Liver (tissue), 9 donors: ENCODE measurements around the gene PARK7. TPM values are rescaled to one million over a fixed set of nuclear protein-coding genes. Genes with fewer than 3 reads are reported as not detected.
A peak's percentile ranks its signal among the peaks of the same experiment; 100 is the strongest.

Experiments used
- DNase-seq: peaks from one replicate; pipeline ENCODE4 v3.0.0-alpha.2; 2017; ENCODE audit warnings: low spot score
- H3K27ac ChIP-seq, 2 donors: one replicate each; pipeline ENCODE4 v1.7.0; 2013; ENCODE audit warnings: inconsistent platforms in 2 of 2, low read length in 2 of 2, control low read depth in 1 of 2, low read depth in 1 of 2, mild to moderate bottlenecking in 1 of 2
- H3K27me3 ChIP-seq, 4 donors: one replicate each; pipeline versions ENCODE4 v1.6.1 to v1.7.0; 2013; ENCODE audit warnings: low read length in 3 of 4, inconsistent platforms in 1 of 4, mild to moderate bottlenecking in 1 of 4, moderate library complexity in 1 of 4; ENCODE audit not compliant: control insufficient read depth in 4 of 4, insufficient read depth in 4 of 4
- H3K36me3 ChIP-seq, 4 donors: one replicate each; pipeline versions ENCODE4 v1.6.1 to v1.7.0; 2013; ENCODE audit warnings: low read length in 3 of 4, mild to moderate bottlenecking in 3 of 4, low read depth in 1 of 4, moderate library complexity in 1 of 4; ENCODE audit not compliant: control insufficient read depth in 4 of 4, insufficient read depth in 3 of 4
- H3K4me1 ChIP-seq, 4 donors: one replicate each; pipeline versions ENCODE4 v1.6.1 to v1.7.0; 2013; ENCODE audit warnings: low read length in 3 of 4, mild to moderate bottlenecking in 3 of 4, moderate library complexity in 1 of 4; ENCODE audit not compliant: control insufficient read depth in 4 of 4, insufficient read depth in 4 of 4
- H3K4me3 ChIP-seq, 3 donors: one replicate each; pipeline versions ENCODE4 v1.6.1 to v1.7.0; 2013; ENCODE audit warnings: low read length in 3 of 3, control low read depth in 1 of 3, low read depth in 1 of 3, mild to moderate bottlenecking in 1 of 3
- H3K9ac ChIP-seq, 2 donors: one replicate each; pipeline ENCODE4 v1.7.0; 2013; ENCODE audit warnings: low read length in 2 of 2, mild to moderate bottlenecking in 2 of 2, moderate library complexity in 2 of 2, control low read depth in 1 of 2, low read depth in 1 of 2
- H3K9me3 ChIP-seq, 4 donors: one replicate each; pipeline versions ENCODE4 v1.6.1 to v1.7.0; 2013; ENCODE audit warnings: low read length in 3 of 4; ENCODE audit not compliant: control insufficient read depth in 4 of 4
- EGR1 ChIP-seq, 2 donors: IDR thresholded peaks; 2 replicates each; pipeline ENCODE4 v1.6.1; 2016 to 2018; ENCODE audit warnings: antibody characterized with exemption in 2 of 2, low read depth in 2 of 2
- FOXA1 ChIP-seq: IDR thresholded peaks from 2 replicates; pipeline ENCODE4 v1.6.1; 2016; ENCODE audit warnings: antibody characterized with exemption
- FOXA2 ChIP-seq: IDR thresholded peaks from 2 replicates; pipeline ENCODE4 v1.6.1; 2016; ENCODE audit warnings: antibody characterized with exemption
- GABPA ChIP-seq, 2 donors: IDR thresholded peaks in 1 of 2; conservative IDR thresholded peaks in 1 of 2; 2 replicates each; pipeline ENCODE4 v1.6.1; 2016; ENCODE audit warnings: antibody characterized with exemption in 2 of 2, mild to moderate bottlenecking in 1 of 2, moderate library complexity in 1 of 2
- HNF4A ChIP-seq, 2 donors: conservative IDR thresholded peaks; 2 replicates each; pipeline ENCODE4 v1.6.1; 2016; ENCODE audit warnings: antibody characterized with exemption in 2 of 2, mild to moderate bottlenecking in 2 of 2
- HNF4G ChIP-seq: IDR thresholded peaks from 2 replicates; pipeline ENCODE4 v1.6.1; 2016; ENCODE audit warnings: antibody characterized with exemption
- JUND ChIP-seq, 2 donors: IDR thresholded peaks; 2 replicates each; pipeline ENCODE4 v1.6.1; 2016; ENCODE audit warnings: antibody characterized with exemption in 2 of 2
- NR2F2 ChIP-seq: IDR thresholded peaks from 2 replicates; pipeline ENCODE4 v1.6.1; 2016; ENCODE audit warnings: antibody characterized with exemption
- RAD21 ChIP-seq, 2 donors: IDR thresholded peaks; 2 replicates each; pipeline ENCODE4 v1.6.1; 2016; ENCODE audit warnings: antibody characterized with exemption in 2 of 2, mild to moderate bottlenecking in 2 of 2
- RXRA ChIP-seq, 2 donors: IDR thresholded peaks; 2 replicates each; pipeline ENCODE4 v1.6.1; 2017 to 2018; ENCODE audit warnings: antibody characterized with exemption in 2 of 2, mild to moderate bottlenecking in 1 of 2
- SP1 ChIP-seq: IDR thresholded peaks from 2 replicates; pipeline ENCODE4 v1.6.1; 2018; ENCODE audit warnings: antibody characterized with exemption, mild to moderate bottlenecking
- TAF1 ChIP-seq: conservative IDR thresholded peaks from 2 replicates; pipeline ENCODE4 v1.6.1; 2016; ENCODE audit warnings: antibody characterized with exemption, mild to moderate bottlenecking
- YY1 ChIP-seq: IDR thresholded peaks from 2 replicates; pipeline ENCODE4 v1.6.1; 2016; ENCODE audit warnings: antibody characterized with exemption, mild to moderate bottlenecking
- WGBS: extraction: QIAGEN DNeasy Blood & Tissue Kit; methylation state at CpG from one replicate; pipeline ENCODE4 v1.1.7; 2013; 5-methylcytosine and 5-hydroxymethylcytosine counted together
- polyA plus RNA-seq, 2 donors: library from polyadenylated mRNA; stranded (reverse) in 1 of 2; unstranded in 1 of 2; fragments of 200-250 nt in 1 of 2; fragments of >200 nt in 1 of 2; fragmentation: Nextera tagmentation in 1 of 2; extraction: Ambion mirVana in 1 of 2; gene quantifications; one replicate each; pipeline versions ENCODE4 v1.2.1 to v1.2.3, GENCODE V29; 2013 to 2015
- total RNA-seq, 2 donors: library from RNA; depleted of rRNA; stranded (reverse); fragments of >200 nt; gene quantifications; one replicate each; pipeline ENCODE4 v1.2.3, GENCODE V29; 2014
- TF ChIP-seq, protein P1 (sequence below): IDR thresholded peaks from 2 replicates; pipeline ENCODE4 v1.6.1; 2016; ENCODE audit warnings: antibody characterized with exemption
- TF ChIP-seq, protein P2 (sequence below): IDR thresholded peaks from 2 replicates; pipeline ENCODE4 v1.6.1; 2016; ENCODE audit warnings: antibody characterized with exemption
- TF ChIP-seq, protein P3 (sequence below): IDR thresholded peaks from 2 replicates; pipeline ENCODE4 v1.6.1; 2016; ENCODE audit warnings: antibody characterized with exemption, mild to moderate bottlenecking
- TF ChIP-seq, protein P4 (sequence below): fragments of 150-350 bp; IDR thresholded peaks from 2 replicates; pipeline ENCODE4 v1.5.1; 2017; ENCODE audit warnings: improper control_type of control experiment, low read depth, low read length; ENCODE audit not compliant: missing input control
- TF ChIP-seq, protein P5 (sequence below): IDR thresholded peaks from 2 replicates; pipeline ENCODE4 v1.6.1; 2016; ENCODE audit warnings: antibody characterized with exemption
- donor health status: healthy.
- donor health status: healthy.
- donor health status: healthy.
- donor health status: healthy.
- donor health status: healthy.

PARK7 gene
- total and polyA plus RNA-seq, 4 donors: 107 to 297 (median 181) TPM

DNA sequence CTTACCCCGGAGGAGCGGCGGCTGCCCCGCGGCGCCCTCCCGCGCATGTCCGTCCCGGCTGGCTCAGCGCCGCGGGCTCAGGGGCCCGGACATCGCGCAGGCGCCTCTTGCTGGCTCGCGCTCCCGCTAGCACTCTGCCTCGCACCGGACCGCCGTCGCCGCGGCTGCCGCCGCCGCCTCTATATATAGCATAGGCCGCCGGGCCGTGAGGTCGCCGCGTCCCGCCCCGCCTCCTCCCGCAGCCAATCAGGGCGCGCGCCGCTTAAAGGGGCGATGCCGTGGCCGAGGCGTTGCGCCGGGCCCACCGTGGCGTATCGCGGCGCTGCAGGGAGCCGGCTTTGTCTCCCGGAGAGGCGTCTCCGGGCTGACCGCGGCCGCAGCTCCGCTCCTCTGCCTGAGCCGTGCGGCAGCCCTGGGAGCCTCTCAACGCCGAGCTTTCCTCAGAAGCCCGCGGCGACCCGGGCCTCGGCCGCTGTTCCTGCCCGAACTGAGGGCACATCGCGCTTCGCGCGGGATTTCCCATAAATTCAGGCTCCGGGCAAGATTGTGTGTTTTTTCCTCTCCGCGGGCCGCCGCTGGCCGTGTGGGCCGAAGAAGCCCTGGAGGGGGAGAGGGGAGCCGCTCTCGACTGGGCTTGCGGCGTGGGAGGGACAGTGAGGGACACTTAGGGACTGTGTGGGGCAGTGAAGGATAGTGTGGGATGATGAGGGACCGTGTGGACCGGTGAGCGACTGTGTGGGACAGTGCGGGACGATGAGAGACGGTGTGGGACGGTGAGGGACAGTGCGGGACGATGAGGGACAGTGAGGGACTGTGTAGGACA is 64.9 kb downstream of the PARK7 start, which contains the start of gene ERRFI1 (continued):
- TF ChIP-seq, protein P1, sequence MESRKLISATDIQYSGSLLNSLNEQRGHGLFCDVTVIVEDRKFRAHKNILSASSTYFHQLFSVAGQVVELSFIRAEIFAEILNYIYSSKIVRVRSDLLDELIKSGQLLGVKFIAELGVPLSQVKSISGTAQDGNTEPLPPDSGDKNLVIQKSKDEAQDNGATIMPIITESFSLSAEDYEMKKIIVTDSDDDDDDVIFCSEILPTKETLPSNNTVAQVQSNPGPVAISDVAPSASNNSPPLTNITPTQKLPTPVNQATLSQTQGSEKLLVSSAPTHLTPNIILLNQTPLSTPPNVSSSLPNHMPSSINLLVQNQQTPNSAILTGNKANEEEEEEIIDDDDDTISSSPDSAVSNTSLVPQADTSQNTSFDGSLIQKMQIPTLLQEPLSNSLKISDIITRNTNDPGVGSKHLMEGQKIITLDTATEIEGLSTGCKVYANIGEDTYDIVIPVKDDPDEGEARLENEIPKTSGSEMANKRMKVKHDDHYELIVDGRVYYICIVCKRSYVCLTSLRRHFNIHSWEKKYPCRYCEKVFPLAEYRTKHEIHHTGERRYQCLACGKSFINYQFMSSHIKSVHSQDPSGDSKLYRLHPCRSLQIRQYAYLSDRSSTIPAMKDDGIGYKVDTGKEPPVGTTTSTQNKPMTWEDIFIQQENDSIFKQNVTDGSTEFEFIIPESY: no peak
- TF ChIP-seq, protein P2, sequence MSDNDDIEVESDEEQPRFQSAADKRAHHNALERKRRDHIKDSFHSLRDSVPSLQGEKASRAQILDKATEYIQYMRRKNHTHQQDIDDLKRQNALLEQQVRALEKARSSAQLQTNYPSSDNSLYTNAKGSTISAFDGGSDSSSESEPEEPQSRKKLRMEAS: peak; percentile 26
- TF ChIP-seq TAF1: peak; percentile 88
- peak; percentile 47 for TF ChIP-seq YY1
- no peak for TF ChIP-seq RXRA (IDR thresholded peaks at IDR 0.05)
- TF ChIP-seq SP1: peak; percentile 71

DNA sequence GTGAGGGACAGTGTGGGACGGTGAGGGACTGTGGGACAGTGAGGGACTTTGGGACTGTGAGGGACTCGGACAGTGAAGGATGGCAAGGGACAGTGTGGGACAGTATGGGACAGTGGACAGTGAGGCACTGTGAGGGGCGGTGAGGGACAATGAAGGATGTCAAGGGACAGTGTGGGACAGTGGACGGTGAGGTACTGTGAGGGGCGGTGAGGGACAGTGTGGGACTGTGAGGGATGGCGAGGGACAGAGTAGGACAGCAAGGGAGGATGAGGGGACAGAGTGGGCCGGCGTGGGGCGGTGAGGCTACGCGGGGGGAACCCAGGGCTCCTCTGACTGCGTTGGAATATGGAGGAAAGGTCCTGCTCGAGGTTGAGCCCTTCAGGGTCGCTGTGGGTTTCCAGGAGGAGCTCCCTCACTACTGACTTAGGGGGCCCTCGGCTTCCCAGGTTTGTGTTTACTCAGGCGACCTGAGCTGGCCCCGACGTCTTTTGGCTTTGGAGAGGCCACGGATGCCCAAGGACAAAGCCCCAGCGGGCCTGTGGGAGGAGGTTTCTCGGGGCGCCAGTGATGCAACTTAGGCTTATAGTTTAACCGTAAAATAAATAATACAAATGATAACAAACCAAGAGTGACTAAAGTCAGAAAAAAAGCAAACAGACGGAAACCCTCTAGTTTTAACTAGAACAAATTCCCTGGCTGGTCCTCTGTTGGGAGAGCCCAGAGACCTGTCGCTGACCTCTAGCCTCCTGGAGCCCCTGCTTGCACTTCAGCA is 65.7 kb downstream of the PARK7 start:
- TF ChIP-seq, protein P1: peak; percentile 84
- TF ChIP-seq HNF4G (peak; percentile 36), NR2F2 (no peak), RAD21 (IDR thresholded peaks at IDR 0.05) (peak in 1 of 2 donors; percentile 62), FOXA2 (no peak), HNF4A (conservative IDR thresholded peaks at IDR 0.05) (peak; percentile 74 to 76), YY1 (peak; percentile 56), GABPA (IDR thresholded peaks at IDR 0.05 in 1 of 2, conservative IDR thresholded peaks at IDR 0.05 in 1 of 2) (no peak), JUND (IDR thresholded peaks at IDR 0.05) (peak; percentile 71 to 85), FOXA1 (peak; percentile 49), SP1 (peak; percentile 94), EGR1 (IDR thresholded peaks at IDR 0.05; ENCODE audit: low read depth in 2 of 2) (peak; percentile 25 to 35), TAF1 (peak; percentile 76), RXRA (IDR thresholded peaks at IDR 0.05) (peak; percentile 92 to 95)
- TF ChIP-seq, protein P3, sequence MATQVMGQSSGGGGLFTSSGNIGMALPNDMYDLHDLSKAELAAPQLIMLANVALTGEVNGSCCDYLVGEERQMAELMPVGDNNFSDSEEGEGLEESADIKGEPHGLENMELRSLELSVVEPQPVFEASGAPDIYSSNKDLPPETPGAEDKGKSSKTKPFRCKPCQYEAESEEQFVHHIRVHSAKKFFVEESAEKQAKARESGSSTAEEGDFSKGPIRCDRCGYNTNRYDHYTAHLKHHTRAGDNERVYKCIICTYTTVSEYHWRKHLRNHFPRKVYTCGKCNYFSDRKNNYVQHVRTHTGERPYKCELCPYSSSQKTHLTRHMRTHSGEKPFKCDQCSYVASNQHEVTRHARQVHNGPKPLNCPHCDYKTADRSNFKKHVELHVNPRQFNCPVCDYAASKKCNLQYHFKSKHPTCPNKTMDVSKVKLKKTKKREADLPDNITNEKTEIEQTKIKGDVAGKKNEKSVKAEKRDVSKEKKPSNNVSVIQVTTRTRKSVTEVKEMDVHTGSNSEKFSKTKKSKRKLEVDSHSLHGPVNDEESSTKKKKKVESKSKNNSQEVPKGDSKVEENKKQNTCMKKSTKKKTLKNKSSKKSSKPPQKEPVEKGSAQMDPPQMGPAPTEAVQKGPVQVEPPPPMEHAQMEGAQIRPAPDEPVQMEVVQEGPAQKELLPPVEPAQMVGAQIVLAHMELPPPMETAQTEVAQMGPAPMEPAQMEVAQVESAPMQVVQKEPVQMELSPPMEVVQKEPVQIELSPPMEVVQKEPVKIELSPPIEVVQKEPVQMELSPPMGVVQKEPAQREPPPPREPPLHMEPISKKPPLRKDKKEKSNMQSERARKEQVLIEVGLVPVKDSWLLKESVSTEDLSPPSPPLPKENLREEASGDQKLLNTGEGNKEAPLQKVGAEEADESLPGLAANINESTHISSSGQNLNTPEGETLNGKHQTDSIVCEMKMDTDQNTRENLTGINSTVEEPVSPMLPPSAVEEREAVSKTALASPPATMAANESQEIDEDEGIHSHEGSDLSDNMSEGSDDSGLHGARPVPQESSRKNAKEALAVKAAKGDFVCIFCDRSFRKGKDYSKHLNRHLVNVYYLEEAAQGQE: peak; percentile 61
- TF ChIP-seq, protein P4, sequence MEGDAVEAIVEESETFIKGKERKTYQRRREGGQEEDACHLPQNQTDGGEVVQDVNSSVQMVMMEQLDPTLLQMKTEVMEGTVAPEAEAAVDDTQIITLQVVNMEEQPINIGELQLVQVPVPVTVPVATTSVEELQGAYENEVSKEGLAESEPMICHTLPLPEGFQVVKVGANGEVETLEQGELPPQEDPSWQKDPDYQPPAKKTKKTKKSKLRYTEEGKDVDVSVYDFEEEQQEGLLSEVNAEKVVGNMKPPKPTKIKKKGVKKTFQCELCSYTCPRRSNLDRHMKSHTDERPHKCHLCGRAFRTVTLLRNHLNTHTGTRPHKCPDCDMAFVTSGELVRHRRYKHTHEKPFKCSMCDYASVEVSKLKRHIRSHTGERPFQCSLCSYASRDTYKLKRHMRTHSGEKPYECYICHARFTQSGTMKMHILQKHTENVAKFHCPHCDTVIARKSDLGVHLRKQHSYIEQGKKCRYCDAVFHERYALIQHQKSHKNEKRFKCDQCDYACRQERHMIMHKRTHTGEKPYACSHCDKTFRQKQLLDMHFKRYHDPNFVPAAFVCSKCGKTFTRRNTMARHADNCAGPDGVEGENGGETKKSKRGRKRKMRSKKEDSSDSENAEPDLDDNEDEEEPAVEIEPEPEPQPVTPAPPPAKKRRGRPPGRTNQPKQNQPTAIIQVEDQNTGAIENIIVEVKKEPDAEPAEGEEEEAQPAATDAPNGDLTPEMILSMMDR: no peak
- TF ChIP-seq, protein P2: peak; percentile 69
- TF ChIP-seq, protein P5, sequence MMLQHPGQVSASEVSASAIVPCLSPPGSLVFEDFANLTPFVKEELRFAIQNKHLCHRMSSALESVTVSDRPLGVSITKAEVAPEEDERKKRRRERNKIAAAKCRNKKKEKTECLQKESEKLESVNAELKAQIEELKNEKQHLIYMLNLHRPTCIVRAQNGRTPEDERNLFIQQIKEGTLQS: peak; percentile 93
- peak overlapping the region; percentile 70 to 98 for H3K9ac ChIP-seq
- WGBS: 32% methylated on average over 25 of the region's 25 CpGs
- H3K27me3 ChIP-seq: no peaks in the 10 kb centered on the region
- H3K27ac ChIP-seq: peak overlapping the region; percentile 96 to 100
- no peaks in the 10 kb centered on the region for H3K9me3 ChIP-seq
- H3K4me3 ChIP-seq: peak overlapping the region; percentile 86 to 99 (median 88)
- peak; percentile 66 for DNase-seq
- H3K36me3 ChIP-seq: peaks cover 0 to 9% (median 6%) of the 10 kb centered on the region in 4 donors
- peaks cover 2 to 20% (median 13%) of the 10 kb centered on the region in 4 donors for H3K4me1 ChIP-seq
